Measurements from ENCODE around the gene C3orf18.

C3orf18 gene

GRCh38 chr3:50536471-50537180, 30.9 kb downstream of the C3orf18 start:
- DNase-seq (ENCODE audit: low read depth) = peak; percentile 16
- TF ChIP-seq CTCF (conservative IDR thresholded peaks at IDR 0.05; ENCODE audit: low read length) = no peak
- no peak overlapping the region for H3K4me3 ChIP-seq (ENCODE audit: low read length)

GRCh38 chr3:50534681-50535330, 32.7 kb downstream of the C3orf18 start:
- DNase-seq (ENCODE audit: low read depth) = no peak
- TF ChIP-seq CTCF (conservative IDR thresholded peaks at IDR 0.05; ENCODE audit: low read length) = no peak
- no peak overlapping the region for H3K4me3 ChIP-seq (ENCODE audit: low read length)

- no peak for TF ChIP-seq CTCF (conservative IDR thresholded peaks at IDR 0.05; ENCODE audit: low read length)
- DNase-seq (ENCODE audit: low read depth) = no peak
- no peak overlapping the region for H3K4me3 ChIP-seq (ENCODE audit: low read length)
Observed at GRCh38 chr3:50533807-50534461, 33.6 kb downstream of the C3orf18 start.

- TF ChIP-seq CTCF (conservative IDR thresholded peaks at IDR 0.05; ENCODE audit: low read length) = no peak
- DNase-seq (ENCODE audit: low read depth) = no peak
- H3K4me3 ChIP-seq (ENCODE audit: low read length) = no peak overlapping the region
Observed at GRCh38 chr3:50533316-50533715, 34.2 kb downstream of the C3orf18 start.

- H3K4me3 ChIP-seq (ENCODE audit: low read length) = no peak overlapping the region
- peak; percentile 22; the same call in 1 of the 2 replicates for TF ChIP-seq CTCF (conservative IDR thresholded peaks at IDR 0.05; ENCODE audit: low read length)
- no peak for DNase-seq (ENCODE audit: low read depth)
Observed at GRCh38 chr3:50532062-50532705, 35.4 kb downstream of the C3orf18 start.

GRCh38 chr3:50531201-50531600, 36.3 kb downstream of the C3orf18 start:
- no peak overlapping the region for H3K4me3 ChIP-seq (ENCODE audit: low read length)
- TF ChIP-seq CTCF (conservative IDR thresholded peaks at IDR 0.05; ENCODE audit: low read length) = no peak
- no peak for DNase-seq (ENCODE audit: low read depth)

Measured in AG10803 (cell line).